Ishikawa (cell line): ENCODE measurements around the gene TMEM255A.

Experiments used
- CEBPB ChIP-seq: IDR thresholded peaks from 2 replicates; pipeline ENCODE4 v1.6.1; 2012
- CREB1 ChIP-seq: IDR thresholded peaks from 2 replicates; pipeline ENCODE4 v1.6.1; 2012; ENCODE audit warnings: low read depth
- EGR1 ChIP-seq: IDR thresholded peaks from 2 replicates; pipeline ENCODE4 v1.6.1; 2012
- EP300 ChIP-seq: IDR thresholded peaks from 2 replicates; pipeline ENCODE4 v1.6.1; 2012; ENCODE audit warnings: borderline replicate concordance
- FOXM1 ChIP-seq: IDR thresholded peaks from 2 replicates; pipeline ENCODE4 v1.6.1; 2012; ENCODE audit warnings: low read depth, borderline replicate concordance
- NFIC ChIP-seq: IDR thresholded peaks from 2 replicates; pipeline ENCODE4 v1.6.1; 2012
- RAD21 ChIP-seq: IDR thresholded peaks from 2 replicates; pipeline ENCODE4 v1.6.1; 2012; ENCODE audit warnings: low read depth
- TAF1 ChIP-seq: IDR thresholded peaks from 2 replicates; pipeline ENCODE4 v1.6.1; 2012; ENCODE audit warnings: low read depth, mild to moderate bottlenecking
- TCF12 ChIP-seq: IDR thresholded peaks from 2 replicates; pipeline ENCODE4 v1.6.1; 2012; ENCODE audit warnings: low read depth
- TEAD4 ChIP-seq: IDR thresholded peaks from 2 replicates; pipeline ENCODE4 v1.6.1; 2012
- YY1 ChIP-seq: IDR thresholded peaks from 2 replicates; pipeline ENCODE4 v1.6.1; 2012; ENCODE audit warnings: low read depth
- ZBTB7A ChIP-seq: IDR thresholded peaks from 2 replicates; pipeline ENCODE4 v1.6.1; 2012; ENCODE audit warnings: low read depth
- TF ChIP-seq, protein P1 (sequence below): IDR thresholded peaks from 2 replicates; pipeline ENCODE4 v1.6.1; 2012; ENCODE audit warnings: low read depth, mild to moderate bottlenecking
- TF ChIP-seq, protein P2 (sequence below): IDR thresholded peaks from 2 replicates; pipeline ENCODE4 v1.6.1; 2012
- TF ChIP-seq, protein P3 (sequence below): IDR thresholded peaks from 2 replicates; pipeline ENCODE4 v1.6.1; 2012

TMEM255A gene

DNA sequence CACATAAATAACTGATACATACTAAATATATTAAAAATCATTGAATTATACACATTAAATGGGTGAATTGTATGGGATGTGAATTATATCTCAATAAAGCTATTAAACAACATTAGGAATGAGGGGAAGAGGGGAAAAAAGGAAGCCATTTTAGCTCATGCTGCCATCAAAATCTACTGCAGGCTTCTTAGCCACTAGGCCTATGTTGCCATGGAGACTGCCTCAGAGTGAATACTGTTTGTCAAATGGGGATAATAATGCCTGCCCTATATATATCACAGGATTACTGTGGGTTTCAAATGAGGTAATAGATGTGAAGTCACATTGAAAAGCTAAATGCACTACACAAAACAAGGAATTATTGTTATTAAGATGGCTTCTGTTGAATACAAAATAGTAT lies 21.2 kb downstream of the TMEM255A start:
- TF ChIP-seq TCF12 (no peak), CEBPB (no peak), FOXM1 (no peak), EGR1 (no peak)
- TF ChIP-seq, protein P1, sequence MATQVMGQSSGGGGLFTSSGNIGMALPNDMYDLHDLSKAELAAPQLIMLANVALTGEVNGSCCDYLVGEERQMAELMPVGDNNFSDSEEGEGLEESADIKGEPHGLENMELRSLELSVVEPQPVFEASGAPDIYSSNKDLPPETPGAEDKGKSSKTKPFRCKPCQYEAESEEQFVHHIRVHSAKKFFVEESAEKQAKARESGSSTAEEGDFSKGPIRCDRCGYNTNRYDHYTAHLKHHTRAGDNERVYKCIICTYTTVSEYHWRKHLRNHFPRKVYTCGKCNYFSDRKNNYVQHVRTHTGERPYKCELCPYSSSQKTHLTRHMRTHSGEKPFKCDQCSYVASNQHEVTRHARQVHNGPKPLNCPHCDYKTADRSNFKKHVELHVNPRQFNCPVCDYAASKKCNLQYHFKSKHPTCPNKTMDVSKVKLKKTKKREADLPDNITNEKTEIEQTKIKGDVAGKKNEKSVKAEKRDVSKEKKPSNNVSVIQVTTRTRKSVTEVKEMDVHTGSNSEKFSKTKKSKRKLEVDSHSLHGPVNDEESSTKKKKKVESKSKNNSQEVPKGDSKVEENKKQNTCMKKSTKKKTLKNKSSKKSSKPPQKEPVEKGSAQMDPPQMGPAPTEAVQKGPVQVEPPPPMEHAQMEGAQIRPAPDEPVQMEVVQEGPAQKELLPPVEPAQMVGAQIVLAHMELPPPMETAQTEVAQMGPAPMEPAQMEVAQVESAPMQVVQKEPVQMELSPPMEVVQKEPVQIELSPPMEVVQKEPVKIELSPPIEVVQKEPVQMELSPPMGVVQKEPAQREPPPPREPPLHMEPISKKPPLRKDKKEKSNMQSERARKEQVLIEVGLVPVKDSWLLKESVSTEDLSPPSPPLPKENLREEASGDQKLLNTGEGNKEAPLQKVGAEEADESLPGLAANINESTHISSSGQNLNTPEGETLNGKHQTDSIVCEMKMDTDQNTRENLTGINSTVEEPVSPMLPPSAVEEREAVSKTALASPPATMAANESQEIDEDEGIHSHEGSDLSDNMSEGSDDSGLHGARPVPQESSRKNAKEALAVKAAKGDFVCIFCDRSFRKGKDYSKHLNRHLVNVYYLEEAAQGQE, result no peak
- TF ChIP-seq, protein P2, sequence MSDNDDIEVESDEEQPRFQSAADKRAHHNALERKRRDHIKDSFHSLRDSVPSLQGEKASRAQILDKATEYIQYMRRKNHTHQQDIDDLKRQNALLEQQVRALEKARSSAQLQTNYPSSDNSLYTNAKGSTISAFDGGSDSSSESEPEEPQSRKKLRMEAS, result no peak

DNA sequence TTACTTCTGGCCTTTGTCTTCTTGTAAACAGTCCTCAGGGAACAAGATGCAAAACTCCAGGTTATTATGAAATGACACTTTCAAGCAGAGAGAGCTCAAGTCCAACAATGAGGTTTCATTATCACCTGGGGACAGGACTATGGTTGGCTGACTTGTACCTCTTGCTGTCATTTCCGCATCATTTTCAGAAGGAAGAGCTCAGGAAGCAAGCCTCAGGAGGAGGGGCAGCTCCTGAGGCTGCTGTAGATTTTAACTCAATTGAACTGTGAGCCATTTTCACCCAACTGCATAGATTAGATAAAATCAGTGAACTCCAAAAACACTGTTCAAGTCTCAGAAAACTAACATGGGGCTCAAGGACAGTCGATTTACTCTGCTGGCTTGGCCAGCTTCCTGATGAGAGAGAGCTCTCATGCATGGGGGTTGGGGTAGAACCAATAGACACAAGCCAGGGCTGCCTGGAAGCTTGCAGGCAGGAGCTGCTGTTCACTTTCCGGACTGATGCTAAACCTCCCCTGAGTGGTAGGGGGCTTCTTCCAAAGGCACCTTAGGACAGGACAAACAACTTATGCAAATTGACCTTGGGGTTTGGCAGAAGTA lies 23.6 kb downstream of the TMEM255A start:
- TF ChIP-seq NFIC, result no peak
- no peak for TF ChIP-seq CEBPB
- no peak for TF ChIP-seq TAF1
- no peak for TF ChIP-seq YY1
- TF ChIP-seq ZBTB7A, result no peak
- TF ChIP-seq, protein P2, result no peak
- no peak for TF ChIP-seq TCF12
- TF ChIP-seq TEAD4, result no peak

DNA sequence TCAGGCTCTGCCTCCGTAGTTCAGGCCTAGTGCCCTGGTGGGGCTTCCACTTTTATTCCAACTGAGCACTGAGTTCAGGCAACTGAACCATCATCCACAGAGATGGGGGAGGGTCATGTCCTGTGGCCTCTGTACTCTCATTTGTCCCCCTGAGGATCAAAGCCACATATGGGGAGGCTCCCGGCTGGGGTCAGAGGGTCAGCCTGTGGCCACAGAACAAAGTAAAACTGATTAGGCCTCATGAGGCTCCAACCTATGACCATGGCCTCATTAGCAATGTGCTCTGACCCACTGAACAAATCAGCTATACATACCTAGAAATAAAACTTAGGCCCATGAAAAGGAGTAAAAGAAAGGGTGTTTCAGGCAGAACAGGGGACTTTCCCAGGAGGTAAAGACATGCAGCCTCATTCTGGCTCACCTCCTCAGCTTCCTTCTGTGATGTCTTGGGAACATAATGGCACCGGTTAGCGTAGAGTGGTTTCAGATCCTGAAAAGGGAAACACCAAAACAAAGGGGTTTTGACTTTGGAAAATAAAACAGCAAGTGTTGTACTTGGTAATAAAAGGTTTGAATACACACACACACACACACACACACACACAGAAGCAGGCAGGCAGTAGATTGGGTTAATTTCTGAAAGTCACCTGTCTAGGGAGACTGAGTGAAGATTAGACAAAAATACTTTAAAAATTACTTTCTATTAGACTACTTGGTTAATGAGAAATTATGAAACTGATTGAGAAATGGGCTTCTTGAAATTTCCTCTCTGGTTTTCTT lies 24.3 kb downstream of the TMEM255A start:
- no peak for TF ChIP-seq NFIC
- TF ChIP-seq, protein P3, sequence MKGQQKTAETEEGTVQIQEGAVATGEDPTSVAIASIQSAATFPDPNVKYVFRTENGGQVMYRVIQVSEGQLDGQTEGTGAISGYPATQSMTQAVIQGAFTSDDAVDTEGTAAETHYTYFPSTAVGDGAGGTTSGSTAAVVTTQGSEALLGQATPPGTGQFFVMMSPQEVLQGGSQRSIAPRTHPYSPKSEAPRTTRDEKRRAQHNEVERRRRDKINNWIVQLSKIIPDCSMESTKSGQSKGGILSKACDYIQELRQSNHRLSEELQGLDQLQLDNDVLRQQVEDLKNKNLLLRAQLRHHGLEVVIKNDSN, result no peak
- no peak for TF ChIP-seq TAF1
- no peak for TF ChIP-seq EGR1
- no peak for TF ChIP-seq TEAD4
- TF ChIP-seq TCF12, result no peak
- no peak for TF ChIP-seq RAD21
- TF ChIP-seq, protein P2, result no peak
- TF ChIP-seq YY1, result no peak
- TF ChIP-seq FOXM1, result no peak
- no peak for TF ChIP-seq CEBPB
- TF ChIP-seq EP300, result no peak
- TF ChIP-seq, protein P1, result no peak
- no peak for TF ChIP-seq ZBTB7A

DNA sequence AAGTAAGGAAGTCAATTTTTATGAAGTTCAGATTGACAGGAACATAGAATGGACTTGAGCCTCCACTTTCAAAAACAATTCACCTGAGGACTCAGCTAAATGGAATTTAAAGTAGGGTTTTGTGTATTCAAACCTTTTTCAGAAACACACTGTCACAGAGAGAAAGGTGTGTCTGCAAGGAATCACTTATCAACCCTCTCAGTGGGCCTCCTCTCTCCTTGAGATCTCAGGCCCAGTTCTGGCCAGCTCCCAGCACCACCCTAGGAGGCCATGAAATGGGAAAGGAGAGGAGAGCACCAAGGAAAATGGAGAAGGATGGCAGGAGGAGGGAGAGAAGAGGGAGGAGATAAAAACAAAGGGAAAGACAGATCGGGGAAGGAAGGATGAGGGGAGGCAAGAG lies 28.6 kb downstream of the TMEM255A start:
- TF ChIP-seq TAF1, result no peak
- TF ChIP-seq ZBTB7A, result no peak
- TF ChIP-seq RAD21, result no peak
- no peak for TF ChIP-seq CEBPB
- TF ChIP-seq CREB1, result no peak
- TF ChIP-seq, protein P2, result no peak
- TF ChIP-seq FOXM1, result no peak
- no peak for TF ChIP-seq YY1
- TF ChIP-seq, protein P3, result no peak
- TF ChIP-seq TCF12, result no peak
- no peak for TF ChIP-seq TEAD4
- no peak for TF ChIP-seq EP300
- TF ChIP-seq NFIC, result no peak
- TF ChIP-seq, protein P1, result no peak
